ENCODE measurements around the gene FCGR3B. TPM values are rescaled to one million over a fixed set of nuclear protein-coding genes. Genes with fewer than 3 reads are reported as not detected.
"Not testable (repeated sequence)": the region's sequence is repeated elsewhere in the genome, so short reads cannot be mapped to it uniquely, and the experiment has no call there.

FCGR3B gene
- polyA plus RNA-seq, 3 donors: 0.53 to 7.5 (median 1.3) TPM

DNA sequence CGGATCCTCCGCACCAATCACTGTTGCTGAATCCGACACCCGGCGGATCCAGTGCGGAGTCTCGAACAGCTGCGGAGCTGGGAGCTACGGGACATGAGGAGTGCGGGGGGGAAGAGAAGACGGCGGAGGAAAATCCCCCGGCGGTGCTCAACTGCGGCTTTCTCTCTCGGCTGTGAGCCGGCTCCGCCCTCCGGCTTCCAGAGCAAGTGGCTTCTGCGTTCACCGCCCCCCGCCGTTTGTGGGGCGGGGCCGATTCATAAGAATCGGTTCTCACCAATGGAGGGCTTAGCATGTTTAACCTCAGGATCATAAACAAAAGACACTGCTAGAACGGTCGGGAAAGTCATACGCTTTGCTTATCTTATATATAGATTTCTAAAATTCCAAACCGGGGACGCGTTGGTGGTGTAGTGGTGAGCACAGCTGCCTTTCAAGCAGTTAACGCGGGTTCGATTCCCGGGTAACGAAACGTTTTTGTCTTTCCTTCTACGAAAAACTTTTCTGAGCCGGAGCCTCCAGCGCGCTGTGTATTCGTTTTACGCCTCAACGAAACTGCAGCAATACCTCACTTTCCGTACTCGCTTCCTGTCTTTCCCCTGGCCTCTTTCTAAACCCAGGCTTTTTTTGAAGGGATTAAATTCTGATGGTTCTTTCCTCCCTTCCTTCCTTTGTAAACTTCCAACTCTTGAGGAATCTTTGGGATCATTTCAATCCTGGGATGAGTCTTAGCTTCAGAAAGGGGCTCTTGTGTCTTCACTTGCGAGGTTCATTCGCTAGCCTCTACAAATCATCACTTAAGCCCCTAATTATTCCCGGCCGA is 18.4 kb downstream of the FCGR3B start:
- H4K20me1 ChIP-seq (ENCODE audit: insufficient read depth, low read length); H3K9me3 ChIP-seq (replicated peaks in 1 of 2; ENCODE audit: control insufficient read depth in 1 of 2, insufficient read depth in 1 of 2, low read length in 2 of 2); H3K9me3 Mint-ChIP-seq; intact Hi-C loops (cut with micrococcal nuclease); H3K36me3 ChIP-seq (replicated peaks in 1 of 2; ENCODE audit: control insufficient read depth in 1 of 2, insufficient read depth in 2 of 2, low read length in 2 of 2); H3K36me3 Mint-ChIP-seq; H3K79me2 ChIP-seq (ENCODE audit: insufficient read depth, low read length): not testable (repeated sequence)
- peak overlapping the region; percentile 52 for H3K4me2 ChIP-seq (replicated peaks; ENCODE audit: extremely low read depth, low read length, poor library complexity, severe bottlenecking)
- peak overlapping the region; percentile 70 for H2AFZ ChIP-seq (ENCODE audit: insufficient read depth, low read depth, low read length, poor library complexity, severe bottlenecking)
- Mint-ChIP-seq H3K4me3 (peak overlapping the region; percentile 86 to 90), H3K27me3 (ENCODE audit: low read depth in 3 of 3) (peaks cover 17 to 67% (median 36%) of the 10 kb centered on the region in 3 donors), H3K27ac (peak overlapping the region; percentile 40 to 89 (median 82)), H3K4me1 (peaks cover 36% of the 10 kb centered on the region)
- peak overlapping the region; percentile 47 to 72 (median 50) for H3K4me3 ChIP-seq (replicated peaks in 1 of 3; ENCODE audit: low read depth in 2 of 3, low read length in 3 of 3)
- WGBS (ENCODE audit: insufficient coverage): 2% methylated on average over 39 of the region's 51 CpGs
- DNase-seq: peak; percentile 79 to 88 (median 86)
- H3K9ac ChIP-seq (ENCODE audit: insufficient read depth, low read length, poor library complexity, severe bottlenecking): peak overlapping the region; percentile 40
- peaks cover under 1 to 18% of the 10 kb centered on the region in 2 donors for H3K27me3 ChIP-seq (ENCODE audit: control insufficient read depth in 2 of 2, insufficient read depth in 2 of 2, low read length in 2 of 2)
- peak overlapping the region in 1 of 2 donors; percentile 61 for H3K27ac ChIP-seq (ENCODE audit: low read depth in 1 of 2, low read length in 2 of 2)
- H3K4me1 ChIP-seq (ENCODE audit: control insufficient read depth in 1 of 2, insufficient read depth in 2 of 2, low read length in 2 of 2): peaks cover 25 to 30% of the 10 kb centered on the region in 2 donors

DNA sequence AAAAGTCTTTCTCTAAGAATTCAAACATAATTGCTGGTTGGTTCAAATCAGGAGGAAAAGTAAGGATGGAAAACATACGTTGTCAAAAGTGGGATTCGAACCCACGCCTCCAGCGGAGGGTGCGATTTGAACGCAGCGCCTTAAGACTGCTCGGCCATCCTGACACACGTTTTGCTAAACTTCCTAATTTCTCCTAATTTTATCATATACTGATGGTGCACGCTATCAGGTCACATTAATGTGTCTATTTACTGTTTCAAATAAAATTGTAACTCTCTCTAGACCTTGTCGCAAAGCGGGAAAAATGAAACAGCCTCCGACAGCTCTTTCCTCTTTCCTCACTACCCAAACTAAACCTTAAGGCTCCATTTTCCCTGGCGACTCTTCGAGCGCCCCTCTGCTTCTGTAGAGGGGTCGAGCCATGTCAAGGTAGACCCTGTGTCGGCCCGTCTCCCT is 19.1 kb downstream of the FCGR3B start:
- Mint-ChIP-seq H3K27me3 (ENCODE audit: low read depth in 3 of 3) (peaks cover 17 to 71% (median 40%) of the 10 kb centered on the region in 3 donors), H3K4me1 (peaks cover 36% of the 10 kb centered on the region), H3K36me3 (peaks cover 3 to 11% of the 10 kb centered on the region in 2 donors), H3K4me3 (peak overlapping the region; percentile 86 to 90), H3K27ac (peak overlapping the region; percentile 40 to 89 (median 82))
- H4K20me1 ChIP-seq (ENCODE audit: insufficient read depth, low read length); H3K79me2 ChIP-seq (ENCODE audit: insufficient read depth, low read length); intact Hi-C loops (cut with micrococcal nuclease); H3K9me3 ChIP-seq (replicated peaks in 1 of 2; ENCODE audit: control insufficient read depth in 1 of 2, insufficient read depth in 1 of 2, low read length in 2 of 2); H3K36me3 ChIP-seq (replicated peaks in 1 of 2; ENCODE audit: control insufficient read depth in 1 of 2, insufficient read depth in 2 of 2, low read length in 2 of 2); H3K9me3 Mint-ChIP-seq: not testable (repeated sequence)
- Histone ChIP-seq H2AFZ (ENCODE audit: insufficient read depth, low read depth, low read length, poor library complexity, severe bottlenecking) (peak overlapping the region; percentile 70), H3K9ac (ENCODE audit: insufficient read depth, low read length, poor library complexity, severe bottlenecking) (peak overlapping the region; percentile 40), H3K4me2 (replicated peaks; ENCODE audit: extremely low read depth, low read length, poor library complexity, severe bottlenecking) (peak overlapping the region; percentile 52), H3K4me3 (replicated peaks in 1 of 3; ENCODE audit: low read depth in 2 of 3, low read length in 3 of 3) (peak overlapping the region; percentile 47 to 72 (median 50)), H3K4me1 (ENCODE audit: control insufficient read depth in 1 of 2, insufficient read depth in 2 of 2, low read length in 2 of 2) (peaks cover 25 to 30% of the 10 kb centered on the region in 2 donors), H3K27ac (ENCODE audit: low read depth in 1 of 2, low read length in 2 of 2) (peak overlapping the region in 1 of 2 donors; percentile 61), H3K27me3 (ENCODE audit: control insufficient read depth in 2 of 2, insufficient read depth in 2 of 2, low read length in 2 of 2) (peaks cover 2 to 22% of the 10 kb centered on the region in 2 donors)
- DNase-seq: peak; percentile 11 to 26 (median 21)
- 3% methylated on average over 7 of the region's 19 CpGs for WGBS (ENCODE audit: insufficient coverage)

DNA sequence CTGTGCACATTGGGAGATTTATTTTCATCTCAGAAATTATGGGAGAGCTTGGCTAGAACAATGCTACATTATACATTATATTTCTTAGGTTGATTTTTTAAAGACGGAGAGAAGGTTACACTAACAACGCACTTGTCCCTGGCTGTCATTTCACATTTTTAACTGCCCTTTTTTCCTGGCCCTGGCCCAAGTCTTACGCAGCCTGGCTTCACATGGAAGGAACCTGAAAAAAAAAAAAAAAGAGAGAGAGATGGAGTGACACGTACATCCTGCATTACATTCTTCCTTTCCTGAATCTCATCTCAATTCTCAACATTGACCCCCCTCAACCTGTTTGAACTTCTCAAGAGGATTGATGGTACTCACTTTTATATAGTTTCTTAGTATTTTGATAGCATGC is 20.8 kb downstream of the FCGR3B start:
- H3K27ac ChIP-seq (ENCODE audit: low read depth in 1 of 2, low read length in 2 of 2); H2AFZ ChIP-seq (ENCODE audit: insufficient read depth, low read depth, low read length, poor library complexity, severe bottlenecking); H3K9me3 ChIP-seq (replicated peaks in 1 of 2; ENCODE audit: control insufficient read depth in 1 of 2, insufficient read depth in 1 of 2, low read length in 2 of 2); H3K79me2 ChIP-seq (ENCODE audit: insufficient read depth, low read length); H3K9ac ChIP-seq (ENCODE audit: insufficient read depth, low read length, poor library complexity, severe bottlenecking); H3K36me3 ChIP-seq (replicated peaks in 1 of 2; ENCODE audit: control insufficient read depth in 1 of 2, insufficient read depth in 2 of 2, low read length in 2 of 2); intact Hi-C loops (cut with micrococcal nuclease); H3K4me2 ChIP-seq (replicated peaks; ENCODE audit: extremely low read depth, low read length, poor library complexity, severe bottlenecking); H4K20me1 ChIP-seq (ENCODE audit: insufficient read depth, low read length): not testable (repeated sequence)
- H3K4me3 ChIP-seq (replicated peaks in 1 of 3; ENCODE audit: low read depth in 2 of 3, low read length in 3 of 3): peak overlapping the region in 1 of 3 experiments; percentile 17
- H3K27me3 ChIP-seq (ENCODE audit: control insufficient read depth in 2 of 2, insufficient read depth in 2 of 2, low read length in 2 of 2): peaks cover 8 to 35% of the 10 kb centered on the region in 2 donors
- no CpG with 5 or more reads among the region's 4 CpGs for WGBS (ENCODE audit: insufficient coverage)
- peaks cover 31 to 72% (median 50%) of the 10 kb centered on the region in 3 donors for H3K27me3 Mint-ChIP-seq (ENCODE audit: low read depth in 3 of 3)
- peak overlapping the region in 1 of 2 donors; percentile 68 for H3K4me3 Mint-ChIP-seq
- peaks cover 12 to 16% of the 10 kb centered on the region in 2 donors for H3K36me3 Mint-ChIP-seq
- H3K4me1 Mint-ChIP-seq: peaks cover 37% of the 10 kb centered on the region
- H3K9me3 Mint-ChIP-seq: peaks cover 0 to 15% (median 13%) of the 10 kb centered on the region in 7 donors
- peaks cover 25 to 30% of the 10 kb centered on the region in 2 donors for H3K4me1 ChIP-seq (ENCODE audit: control insufficient read depth in 1 of 2, insufficient read depth in 2 of 2, low read length in 2 of 2)
- peak in 2 of 3 donors; percentile 26 to 29 for DNase-seq
- H3K27ac Mint-ChIP-seq: peak overlapping the region in 3 of 7 donors; percentile 42 to 68 (median 54)

DNA sequence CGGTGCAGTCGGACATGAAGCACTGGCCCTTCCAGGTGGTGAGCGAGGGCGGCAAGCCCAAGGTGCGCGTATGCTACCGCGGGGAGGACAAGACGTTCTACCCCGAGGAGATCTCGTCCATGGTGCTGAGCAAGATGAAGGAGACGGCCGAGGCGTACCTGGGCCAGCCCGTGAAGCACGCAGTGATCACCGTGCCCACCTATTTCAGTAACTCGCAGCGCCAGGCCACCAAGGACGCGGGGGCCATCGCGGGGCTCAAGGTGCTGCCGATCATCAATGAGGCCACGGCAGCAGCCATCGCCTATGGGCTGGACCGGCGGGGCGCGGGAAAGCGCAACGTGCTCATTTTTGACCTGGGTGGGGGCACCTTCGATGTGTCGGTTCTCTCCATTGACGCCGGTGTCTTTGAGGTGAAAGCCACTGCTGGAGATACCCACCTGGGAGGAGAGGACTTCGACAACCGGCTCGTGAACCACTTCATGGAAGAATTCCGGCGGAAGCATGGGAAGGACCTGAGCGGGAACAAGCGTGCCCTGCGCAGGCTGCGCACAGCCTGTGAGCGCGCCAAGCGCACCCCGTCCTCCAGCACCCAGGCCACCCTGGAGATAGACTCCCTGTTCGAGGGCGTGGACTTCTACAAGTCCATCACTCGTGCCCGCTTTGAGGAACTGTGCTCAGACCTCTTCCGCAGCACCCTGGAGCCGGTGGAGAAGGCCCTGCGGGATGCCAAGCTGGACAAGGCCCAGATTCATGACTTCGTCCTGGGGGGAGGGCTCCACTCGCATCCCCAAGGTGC is 24.2 kb downstream of the FCGR3B start:
- H3K36me3 Mint-ChIP-seq: peaks cover 35 to 44% of the 10 kb centered on the region in 2 donors
- peaks cover 0 to 38% (median 21%) of the 10 kb centered on the region in 7 donors for H3K9me3 Mint-ChIP-seq
- H3K79me2 ChIP-seq (ENCODE audit: insufficient read depth, low read length); H3K4me2 ChIP-seq (replicated peaks; ENCODE audit: extremely low read depth, low read length, poor library complexity, severe bottlenecking); intact Hi-C loops (cut with micrococcal nuclease); H3K4me3 ChIP-seq (replicated peaks in 1 of 3; ENCODE audit: low read depth in 2 of 3, low read length in 3 of 3); H4K20me1 ChIP-seq (ENCODE audit: insufficient read depth, low read length); H3K27ac ChIP-seq (ENCODE audit: low read depth in 1 of 2, low read length in 2 of 2); H2AFZ ChIP-seq (ENCODE audit: insufficient read depth, low read depth, low read length, poor library complexity, severe bottlenecking); H3K9ac ChIP-seq (ENCODE audit: insufficient read depth, low read length, poor library complexity, severe bottlenecking); DNase-seq; H3K27ac Mint-ChIP-seq: not testable (repeated sequence)
- peak overlapping the region in 1 of 2 donors; percentile 72 for H3K4me3 Mint-ChIP-seq
- 86% methylated on average over 26 of the region's 58 CpGs for WGBS (ENCODE audit: insufficient coverage)
- H3K36me3 ChIP-seq (replicated peaks in 1 of 2; ENCODE audit: control insufficient read depth in 1 of 2, insufficient read depth in 2 of 2, low read length in 2 of 2): peaks cover 0 to 12% of the 10 kb centered on the region in 2 donors
- peaks cover 27% of the 10 kb centered on the region for H3K4me1 Mint-ChIP-seq
- H3K4me1 ChIP-seq (ENCODE audit: control insufficient read depth in 1 of 2, insufficient read depth in 2 of 2, low read length in 2 of 2): peaks cover 17 to 20% of the 10 kb centered on the region in 2 donors
- peaks cover 39 to 79% (median 58%) of the 10 kb centered on the region in 3 donors for H3K27me3 Mint-ChIP-seq (ENCODE audit: low read depth in 3 of 3)
- peaks cover 7 to 12% of the 10 kb centered on the region in 2 donors for H3K9me3 ChIP-seq (replicated peaks in 1 of 2; ENCODE audit: control insufficient read depth in 1 of 2, insufficient read depth in 1 of 2, low read length in 2 of 2)
- peaks cover 21 to 48% of the 10 kb centered on the region in 2 donors for H3K27me3 ChIP-seq (ENCODE audit: control insufficient read depth in 2 of 2, insufficient read depth in 2 of 2, low read length in 2 of 2)

Measured in CD14-positive monocyte (primary cell).